Measurements from ENCODE around the gene PTPRG.

PTPRG gene

DNA sequence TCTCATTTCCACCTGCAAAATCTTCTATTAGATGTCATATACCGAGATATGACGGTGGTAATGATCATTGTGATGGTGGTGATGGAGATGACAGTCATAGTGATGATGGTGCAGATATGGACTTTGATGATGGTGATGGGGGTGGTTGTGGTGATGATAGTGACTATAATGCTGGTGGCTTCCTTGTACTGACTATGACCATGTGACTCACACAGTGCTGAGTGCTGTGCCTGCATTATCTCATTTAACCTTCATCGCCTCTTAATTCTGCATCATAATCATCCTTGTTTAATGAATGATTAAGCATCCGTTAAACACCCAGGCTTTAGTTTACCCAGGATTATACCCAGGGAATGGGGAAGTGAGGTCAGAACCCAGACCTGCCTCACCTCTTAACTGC, 480.3 kb downstream of the PTPRG start:
- DNase-seq: no peak

DNA sequence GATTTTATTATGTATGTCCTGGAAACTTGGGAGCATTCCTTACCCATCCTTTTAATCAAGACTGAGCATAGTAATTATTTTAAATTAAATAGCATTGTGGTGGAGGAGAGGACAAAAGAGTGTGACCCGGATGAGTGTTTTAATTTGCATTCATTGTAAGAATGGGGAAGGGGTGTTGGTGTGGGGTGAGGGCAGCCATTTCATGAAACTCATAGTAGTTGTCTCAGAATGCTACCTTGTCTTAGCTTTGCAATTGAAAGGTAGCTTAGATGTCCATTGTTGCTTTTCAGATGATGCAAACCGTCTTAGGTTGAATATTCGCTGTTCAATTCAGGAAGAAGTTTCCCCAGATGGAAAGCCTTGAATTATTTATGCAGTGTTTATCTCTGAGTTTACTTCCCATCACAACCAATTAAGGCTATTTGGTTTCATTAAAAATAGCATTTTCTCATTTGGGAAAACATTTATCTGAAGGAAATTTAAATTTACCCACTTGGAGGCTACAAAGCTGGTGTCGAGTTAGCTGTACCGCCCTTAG, 483.6 kb downstream of the PTPRG start:
- no peak for DNase-seq

DNA sequence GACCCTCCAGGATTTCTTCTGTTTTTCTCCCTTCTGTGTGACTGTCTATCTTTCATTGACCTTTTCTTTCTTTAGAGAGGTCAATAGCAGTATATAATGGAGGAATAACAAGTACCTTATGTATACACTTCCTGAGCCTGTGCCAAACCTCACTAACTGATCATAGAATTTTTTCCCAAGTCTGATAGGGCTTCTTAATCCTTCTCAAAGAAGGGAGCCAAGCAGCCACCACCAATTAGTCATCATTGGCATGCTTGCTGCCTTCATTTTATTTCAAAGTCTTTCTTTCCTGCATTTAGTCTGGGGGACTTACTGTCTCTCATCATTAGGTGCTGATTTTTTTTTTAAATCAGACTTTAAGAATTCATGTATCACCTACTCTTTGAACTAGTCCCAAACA, 485.0 kb downstream of the PTPRG start:
- DNase-seq: no peak

DNA sequence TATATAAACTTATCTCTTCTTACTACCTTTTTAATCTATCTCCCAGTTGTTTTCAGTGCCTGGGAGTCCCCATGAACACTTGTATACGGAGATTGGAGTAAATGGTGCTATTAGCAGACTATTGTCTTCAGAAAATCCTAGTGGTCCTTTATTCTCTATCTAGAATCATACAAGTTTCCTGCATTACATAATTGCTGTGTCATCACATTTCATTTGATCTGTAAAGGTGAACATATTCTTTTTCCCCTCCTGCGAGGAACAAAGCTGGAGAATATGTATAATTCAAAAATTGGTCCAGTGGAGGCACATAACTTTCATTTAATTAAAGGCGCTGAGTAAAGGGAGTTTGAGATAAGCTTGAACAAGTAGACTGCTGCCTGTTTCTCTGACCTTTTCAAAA, 487.2 kb downstream of the PTPRG start:
- DNase-seq: no peak

DNA sequence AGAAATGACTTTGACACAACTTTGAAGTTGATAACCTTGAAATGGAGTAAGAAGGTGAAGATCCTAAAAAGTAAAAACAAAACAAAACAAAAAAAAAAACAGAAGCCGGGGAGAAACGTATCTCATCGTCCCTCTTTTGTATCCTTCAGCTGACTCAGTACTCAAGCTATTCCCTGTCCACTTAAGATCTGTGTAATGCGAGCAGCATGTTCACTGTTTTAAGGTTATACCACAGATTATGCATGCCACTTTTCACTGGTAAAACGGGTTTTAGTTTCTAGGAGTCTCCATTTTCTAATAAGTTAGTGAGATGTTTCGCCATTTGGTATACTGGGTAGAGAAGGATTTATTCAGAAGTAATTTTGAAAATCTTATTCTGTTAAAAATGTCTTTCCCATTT, 487.7 kb downstream of the PTPRG start:
- no peak for DNase-seq

DNA sequence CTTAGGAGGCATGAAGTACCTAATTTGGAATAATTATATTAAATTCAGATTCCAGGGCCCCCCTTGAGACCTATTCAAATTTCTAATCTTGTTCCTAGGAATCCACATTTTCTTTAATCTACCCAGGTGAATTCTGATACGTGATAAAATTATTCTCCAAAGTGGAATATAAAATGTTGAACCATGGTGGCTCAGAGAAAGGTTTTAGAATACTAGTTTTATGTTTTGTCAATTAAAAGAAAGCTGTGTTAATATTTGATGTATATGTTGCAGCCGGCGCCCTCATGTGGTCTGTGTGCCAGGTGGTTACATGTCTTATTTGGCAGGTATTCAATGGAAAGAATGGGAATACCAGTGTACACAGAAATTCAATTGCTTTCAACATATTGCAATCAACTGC, 490.1 kb downstream of the PTPRG start:
- DNase-seq: no peak

DNA sequence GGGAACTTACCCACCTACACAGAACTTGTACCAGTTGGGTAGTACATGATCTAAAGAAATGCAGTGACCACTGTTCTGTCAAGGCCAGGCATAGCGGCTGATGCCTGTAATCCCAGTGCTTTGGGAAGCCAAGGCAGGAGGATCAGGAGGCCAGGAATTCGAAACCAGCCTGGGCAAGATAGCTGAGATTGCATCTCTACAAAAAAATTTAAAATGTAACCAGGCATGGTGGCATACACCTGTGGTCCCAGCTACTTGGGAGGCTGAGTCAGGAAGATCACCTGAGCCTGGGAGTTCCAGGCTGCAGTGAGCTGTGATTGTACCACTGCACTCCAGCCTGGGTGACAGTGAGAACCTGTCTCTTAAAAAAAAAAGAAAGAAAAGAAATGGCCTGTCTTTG, 491.0 kb downstream of the PTPRG start:
- DNase-seq: no peak

DNA sequence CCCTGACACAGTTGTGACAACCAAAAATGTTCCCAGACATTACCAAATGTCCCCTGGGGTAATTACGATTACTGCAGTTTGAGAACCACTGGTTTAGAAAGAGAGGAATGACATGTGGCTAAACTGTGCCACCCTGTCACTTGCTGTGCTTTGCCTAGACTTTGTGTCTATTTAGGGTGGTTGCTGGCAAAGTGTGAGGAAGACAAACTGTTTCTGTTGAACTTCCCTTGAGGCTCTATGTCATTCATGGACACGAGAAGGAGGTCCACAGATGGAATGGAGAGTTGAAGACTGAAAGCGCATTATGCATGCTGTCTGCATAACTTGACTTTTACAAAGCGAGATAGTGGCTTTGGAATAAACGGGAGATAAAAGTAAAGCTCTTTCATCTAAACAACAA, 495.3 kb downstream of the PTPRG start:
- no peak for DNase-seq

DNA sequence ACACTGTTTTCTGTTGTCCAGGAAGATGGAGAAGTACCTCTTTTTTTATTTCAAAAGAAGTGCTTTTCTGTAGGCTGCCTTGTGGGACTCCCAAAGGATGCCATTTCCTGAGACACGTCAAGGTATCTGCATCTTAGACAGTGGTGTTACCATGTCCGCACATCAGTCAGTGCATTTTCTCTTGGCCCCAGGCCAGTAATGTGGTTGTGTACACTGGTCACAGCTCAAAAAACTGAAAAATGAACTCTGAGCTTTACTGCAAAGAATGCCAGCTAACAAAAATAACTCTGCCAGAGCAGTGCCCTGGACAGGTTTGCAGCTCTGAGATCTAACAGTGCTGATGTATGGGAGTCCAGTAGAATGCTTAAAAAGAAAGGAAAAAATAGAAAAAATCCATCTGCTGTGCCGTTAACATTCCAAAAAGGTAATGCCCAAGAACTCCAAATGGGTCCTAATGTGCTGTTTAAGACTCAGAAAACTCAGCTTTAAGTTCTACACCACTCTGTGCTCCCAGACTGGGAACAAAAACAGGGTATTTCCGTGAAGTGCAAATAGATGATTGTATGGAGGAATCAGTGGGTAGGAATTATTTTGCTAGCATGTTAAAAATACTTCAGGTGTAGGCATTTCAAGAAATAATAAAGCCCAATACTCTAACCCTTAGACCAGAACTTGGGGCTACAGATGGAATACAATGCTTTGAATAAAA, 496.1 kb downstream of the PTPRG start:
- DNase-seq: no peak

DNA sequence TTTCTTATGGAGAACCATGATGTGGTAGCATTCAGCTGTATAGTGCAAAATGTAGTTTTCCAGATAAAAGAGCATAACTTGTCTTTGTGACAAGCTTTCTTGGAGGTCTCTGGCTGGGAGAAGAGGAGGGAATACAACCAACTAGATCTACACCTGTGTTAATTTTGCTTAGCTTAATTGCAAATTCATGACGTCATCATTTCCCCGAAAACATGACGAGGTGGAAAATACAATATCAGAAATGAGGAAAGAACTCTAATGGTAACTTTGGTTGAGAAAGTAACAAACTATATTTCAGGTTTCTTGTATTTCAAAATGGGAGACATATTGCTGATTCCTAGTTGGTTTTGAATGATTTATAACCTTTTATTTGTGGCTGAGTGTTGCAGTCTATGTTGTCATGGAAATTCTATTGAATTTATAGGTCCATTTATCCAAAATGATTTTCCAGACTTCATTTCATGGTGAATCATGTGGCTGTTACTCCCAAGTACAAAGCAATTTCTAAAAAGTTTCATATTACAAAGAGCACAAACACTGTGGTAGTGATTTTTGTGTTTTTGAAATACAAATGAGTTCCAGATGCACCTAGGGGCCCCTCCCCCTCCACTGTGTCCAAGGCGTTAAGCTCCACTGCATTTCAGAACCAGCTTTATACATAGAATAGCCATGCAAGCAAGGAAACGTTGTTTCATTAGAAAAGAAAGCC, 504.8 kb downstream of the PTPRG start:
- no peak for DNase-seq

DNA sequence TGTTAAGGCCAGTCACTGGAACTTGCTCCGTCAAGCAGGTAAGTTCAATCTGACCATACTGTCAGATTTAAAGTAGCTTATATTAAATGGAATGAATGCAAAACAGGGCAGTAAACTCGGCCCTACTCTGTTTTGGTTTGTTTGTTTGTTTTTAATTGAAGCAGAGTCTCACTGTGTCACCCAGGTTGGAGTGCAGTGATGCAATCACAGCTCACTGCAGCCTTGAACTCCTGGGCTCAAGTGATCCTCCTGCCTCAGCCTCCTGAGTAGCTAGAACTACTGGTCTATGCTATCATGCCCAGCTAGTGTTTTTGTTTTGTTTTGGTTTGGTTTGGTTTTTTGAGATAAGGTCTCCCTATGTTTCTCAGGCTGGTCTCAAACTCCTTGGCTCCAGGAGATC, 507.0 kb downstream of the PTPRG start:
- DNase-seq: no peak

DNA sequence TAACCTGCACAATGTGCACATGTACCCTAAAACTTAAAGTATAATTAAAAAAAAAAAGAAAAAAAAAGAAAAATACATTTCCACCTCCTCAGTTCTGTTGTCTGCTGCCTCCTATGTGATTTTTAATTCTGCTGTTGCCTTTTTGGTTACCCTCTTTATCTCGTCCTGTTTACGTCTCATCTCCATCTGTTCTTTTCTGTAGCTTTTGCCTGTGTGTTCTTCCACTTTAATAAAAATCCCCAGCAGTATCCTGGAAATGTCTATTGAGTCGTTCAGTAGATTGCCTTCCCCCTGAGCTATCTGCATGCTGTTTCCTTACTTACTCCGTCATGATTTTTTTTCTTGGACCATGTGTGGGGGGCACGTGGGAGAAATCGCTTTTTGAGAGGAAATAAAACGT, 509.5 kb downstream of the PTPRG start:
- no peak for DNase-seq

DNA sequence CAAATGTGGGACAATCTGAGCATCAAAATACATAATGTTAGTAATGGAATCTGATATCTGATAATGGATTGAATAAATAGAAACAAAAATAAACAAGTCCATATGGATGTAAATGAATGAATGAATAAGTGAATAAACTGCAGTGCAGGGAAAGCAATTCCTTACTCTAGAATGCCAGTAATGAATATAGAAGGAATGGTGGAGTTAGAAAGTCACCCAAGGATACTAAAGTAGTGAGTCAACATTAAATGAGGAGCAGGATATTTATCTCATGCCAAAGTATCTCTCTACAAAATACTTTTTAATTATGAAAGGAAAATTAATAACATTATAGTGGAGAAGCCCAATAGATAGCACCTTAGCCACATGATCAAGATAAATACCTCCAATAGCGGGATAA, 511.7 kb downstream of the PTPRG start:
- no peak for DNase-seq

DNA sequence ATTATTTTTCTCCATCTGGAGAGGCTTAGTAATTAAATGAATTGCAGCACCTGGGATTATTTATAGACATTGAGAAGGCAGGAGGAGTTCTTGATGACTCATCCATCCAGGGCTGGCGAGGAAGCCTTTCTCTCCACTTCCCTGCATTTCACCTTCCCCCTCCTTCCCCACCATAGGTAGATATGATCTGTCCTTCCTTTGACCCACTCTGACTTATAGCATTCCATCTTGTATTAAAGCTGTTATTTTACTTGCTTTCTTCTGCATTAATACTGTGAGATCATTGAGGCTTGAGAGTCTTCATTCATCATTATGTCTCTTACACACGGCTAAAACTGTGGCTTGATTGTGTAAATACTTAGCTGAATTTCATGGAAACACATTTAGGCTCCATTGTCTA, 523.2 kb downstream of the PTPRG start:
- DNase-seq: no peak

DNA sequence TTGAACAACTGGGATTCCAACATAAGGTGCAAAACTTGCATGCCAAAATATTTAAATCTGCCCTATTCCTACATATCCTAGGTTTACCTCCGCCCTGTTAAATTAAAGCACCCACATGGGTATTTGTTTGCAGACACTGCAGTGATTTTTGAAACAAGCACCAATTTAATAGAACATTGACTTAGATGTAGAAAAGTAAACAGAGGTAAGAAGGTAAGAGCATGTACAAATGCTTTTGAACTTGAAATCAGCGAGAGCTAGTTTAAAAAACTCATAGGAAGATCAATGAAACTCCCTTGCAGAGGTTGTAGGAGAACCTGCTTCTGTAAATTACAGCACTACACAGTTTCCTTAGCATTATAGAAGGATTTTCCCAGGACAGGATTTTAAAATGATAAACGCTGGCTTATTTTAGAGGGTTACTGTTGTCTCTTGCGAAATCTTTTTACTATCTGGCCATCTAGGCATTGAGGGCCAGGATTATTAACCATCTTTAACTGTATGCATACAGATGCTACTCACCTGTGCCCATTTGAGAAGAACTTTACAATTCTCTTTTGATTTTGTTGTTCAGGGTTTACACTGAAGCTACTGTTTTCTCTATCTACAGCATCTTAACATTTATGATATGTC, 527.2 kb downstream of the PTPRG start:
- no peak for DNase-seq

DNA sequence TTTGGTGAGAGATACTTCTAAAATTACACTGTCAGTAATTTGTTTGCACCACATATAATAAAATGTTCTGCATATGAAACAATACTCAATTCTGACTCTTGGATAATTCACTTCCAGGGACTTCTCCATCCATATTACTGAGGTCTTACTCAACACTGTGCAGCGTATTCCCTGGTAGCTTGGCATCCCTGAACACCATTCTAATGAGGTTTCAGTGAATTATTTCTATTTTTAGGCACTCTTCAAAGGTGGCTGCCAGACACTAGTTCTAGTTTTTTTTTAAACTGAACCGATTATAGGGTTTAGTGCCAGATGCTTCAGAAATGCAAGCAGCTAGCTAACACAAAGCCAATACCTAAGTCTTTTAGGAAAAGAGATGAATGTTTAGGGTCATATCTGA, 528.7 kb downstream of the PTPRG start:
- DNase-seq: no peak

DNA sequence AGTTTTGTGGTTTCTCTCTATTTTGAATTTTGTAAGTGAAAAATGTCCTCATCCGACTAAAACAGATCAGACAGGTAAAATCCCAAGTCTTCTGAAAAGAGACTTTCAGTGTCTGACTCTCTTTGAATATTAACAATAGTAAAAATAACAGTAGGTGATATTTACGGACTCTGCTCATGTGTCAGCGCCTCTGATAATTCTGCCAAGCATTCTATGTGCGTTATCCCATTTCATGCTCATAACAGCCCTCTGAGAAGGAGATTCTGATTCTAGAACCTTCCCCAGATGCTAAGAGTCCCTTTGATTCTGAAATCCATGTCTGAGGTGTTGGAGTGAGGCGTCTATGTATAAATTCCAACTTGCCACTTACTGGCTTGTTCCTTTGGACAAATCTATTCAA, 529.1 kb downstream of the PTPRG start:
- no peak for DNase-seq

DNA sequence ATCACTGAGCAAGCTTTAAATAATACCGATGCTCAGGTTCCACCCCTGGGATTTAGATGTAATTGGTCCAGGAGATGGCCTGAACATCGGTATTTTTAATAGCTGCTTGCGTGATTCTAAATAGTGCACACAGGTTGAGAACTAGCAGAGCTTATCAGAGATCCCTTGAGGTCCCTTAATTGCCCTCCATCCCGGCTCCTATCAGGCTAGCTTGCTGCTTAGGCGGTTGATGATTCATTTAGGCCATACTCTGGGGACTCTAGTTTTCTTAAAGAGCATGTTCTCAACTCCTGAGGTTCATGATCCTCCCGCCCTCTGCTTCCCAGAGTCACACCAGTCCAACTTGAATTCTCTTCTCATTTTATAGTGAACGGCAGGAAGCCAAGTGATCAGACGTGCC, 531.7 kb downstream of the PTPRG start:
- no peak for DNase-seq

DNA sequence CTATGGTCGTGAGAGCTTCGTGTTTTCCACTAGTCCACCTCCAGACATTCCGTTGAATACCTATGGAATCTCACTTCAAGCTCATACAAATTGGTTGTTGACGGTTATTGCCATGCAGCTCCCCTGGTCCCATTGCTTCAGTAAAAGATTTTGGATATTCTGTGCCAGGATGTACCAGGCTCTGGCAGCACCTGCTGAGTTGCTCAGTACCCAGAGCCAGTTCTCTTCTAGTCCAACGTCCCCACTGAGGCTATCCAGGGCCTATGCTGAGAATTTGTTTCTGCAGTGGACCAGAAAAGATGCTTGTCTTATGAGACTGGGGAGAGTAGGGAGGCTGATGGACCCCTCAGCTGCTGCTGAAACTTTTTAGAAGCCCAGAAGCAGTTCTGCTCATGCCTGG, 533.1 kb downstream of the PTPRG start:
- no peak for DNase-seq

DNA sequence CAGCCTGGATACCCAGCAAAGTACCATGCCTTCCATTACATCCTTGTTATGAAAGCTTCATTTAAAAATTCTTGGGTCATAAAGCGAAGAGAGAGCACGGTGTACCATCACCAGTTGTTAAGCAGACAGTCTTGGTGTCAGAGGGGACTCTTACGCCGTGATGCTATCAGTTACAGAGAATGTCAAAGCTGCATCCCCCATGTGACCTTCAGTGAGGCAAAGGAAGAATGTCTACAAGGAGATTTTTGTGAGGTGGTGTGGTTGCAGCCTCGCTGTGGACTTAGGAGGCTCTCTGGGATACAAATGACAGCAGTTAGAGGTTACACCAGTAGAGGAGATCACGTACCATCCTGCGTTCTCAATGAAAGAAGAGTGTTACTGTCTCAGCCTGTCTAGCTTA, 533.7 kb downstream of the PTPRG start:
- DNase-seq: no peak

DNA sequence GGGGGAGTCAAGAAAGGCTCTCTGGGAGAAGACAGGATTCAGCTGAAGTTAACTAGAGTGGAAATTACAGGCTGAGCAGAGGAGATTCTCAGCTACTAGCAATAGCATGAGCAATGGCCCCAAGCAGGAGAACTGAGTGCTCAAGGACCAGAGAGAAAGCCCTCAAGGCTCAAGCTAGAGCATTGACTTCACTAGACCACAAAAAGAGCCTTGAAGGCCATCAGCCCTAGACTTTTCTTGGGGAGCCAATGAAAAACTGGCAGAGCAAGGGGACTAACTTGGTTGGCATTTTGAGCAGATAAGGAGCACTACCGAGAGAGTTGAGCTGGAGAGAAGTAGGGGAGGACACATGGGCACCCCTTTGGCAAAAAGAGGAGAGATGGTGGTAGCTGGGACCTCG, 534.4 kb downstream of the PTPRG start:
- no peak for DNase-seq

DNA sequence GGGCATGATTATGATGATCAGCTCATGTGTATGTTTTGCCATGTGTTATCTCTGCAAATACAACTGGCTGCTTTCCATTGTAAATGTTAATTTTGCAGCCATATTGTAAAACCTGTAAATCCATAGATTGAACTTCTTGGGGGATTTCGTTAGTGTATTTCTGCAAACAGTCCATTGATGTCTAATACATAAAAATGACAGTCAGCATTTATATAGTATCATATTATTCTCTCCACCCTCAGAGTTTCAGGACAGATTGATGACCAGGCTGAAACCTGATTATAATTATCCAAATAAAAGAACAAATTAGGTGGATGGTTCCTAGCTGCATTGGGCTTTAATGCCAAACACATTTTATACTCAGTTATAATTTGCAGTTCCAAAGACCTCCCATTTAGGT, 535.1 kb downstream of the PTPRG start:
- DNase-seq: no peak

DNA sequence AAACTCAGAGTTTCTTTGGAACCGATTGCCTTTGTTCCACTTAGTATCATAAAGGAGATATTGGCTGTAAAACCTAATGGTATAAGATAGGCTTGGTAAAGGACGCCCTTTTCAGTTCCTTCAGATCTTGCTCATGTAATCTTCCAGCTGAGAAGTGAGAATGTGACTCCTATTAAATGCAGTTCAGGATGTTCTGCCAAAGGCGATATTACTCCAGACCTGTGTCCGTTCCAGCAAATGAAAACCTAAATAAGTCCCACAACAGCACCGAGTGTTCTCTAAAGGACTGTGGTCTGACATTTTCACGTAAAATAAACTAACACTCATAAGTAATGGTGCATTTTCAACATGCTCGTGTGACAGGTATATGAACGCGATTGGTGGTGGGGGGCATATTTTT, 535.8 kb downstream of the PTPRG start:
- no peak for DNase-seq

DNA sequence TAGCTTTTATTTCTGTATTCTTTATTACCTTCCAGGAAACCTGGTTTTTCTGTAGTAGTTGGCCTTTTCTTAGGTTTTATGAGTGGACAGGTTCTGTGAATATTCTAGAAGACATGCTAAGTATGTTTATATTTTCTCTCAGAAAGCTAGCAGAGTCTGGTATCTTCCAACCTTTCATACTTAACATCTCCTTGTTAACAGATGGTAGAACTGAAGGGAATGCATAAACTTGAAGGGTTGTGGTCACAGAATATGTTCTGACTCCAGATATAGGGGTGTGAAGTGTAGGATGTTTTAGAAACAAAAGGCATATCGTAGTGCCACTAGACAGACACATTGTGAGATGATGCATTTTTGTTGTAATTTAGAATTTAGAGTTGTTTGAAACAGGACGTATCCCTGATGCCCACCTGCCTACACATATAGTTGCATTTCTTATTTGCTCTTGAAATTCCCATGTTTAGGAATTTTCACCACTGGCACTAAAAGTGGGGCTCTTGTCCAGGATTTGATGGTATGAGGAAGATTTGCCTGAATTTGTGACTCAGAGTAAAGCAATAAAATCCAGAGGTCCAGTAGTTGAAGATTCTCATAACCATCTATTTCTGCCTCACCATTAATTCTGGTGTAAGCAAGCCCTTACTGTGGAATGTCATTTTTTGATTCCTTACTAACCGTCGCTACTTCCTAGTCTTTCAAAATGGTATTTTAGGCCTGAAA, 537.4 kb downstream of the PTPRG start:
- no peak for DNase-seq

All from stimulated activated naive CD4-positive, alpha-beta T cell treated with Interleukin-2 at 50 U/mL for 16 hours (primary cell).